ENCODE measurements around the gene FAM241B. TPM values are rescaled to one million over a fixed set of nuclear protein-coding genes. Genes with fewer than 3 reads are reported as not detected.

FAM241B gene
- total RNA-seq, 2 experiments from 2014 or later, result 11.1 to 12.3 TPM

DNA sequence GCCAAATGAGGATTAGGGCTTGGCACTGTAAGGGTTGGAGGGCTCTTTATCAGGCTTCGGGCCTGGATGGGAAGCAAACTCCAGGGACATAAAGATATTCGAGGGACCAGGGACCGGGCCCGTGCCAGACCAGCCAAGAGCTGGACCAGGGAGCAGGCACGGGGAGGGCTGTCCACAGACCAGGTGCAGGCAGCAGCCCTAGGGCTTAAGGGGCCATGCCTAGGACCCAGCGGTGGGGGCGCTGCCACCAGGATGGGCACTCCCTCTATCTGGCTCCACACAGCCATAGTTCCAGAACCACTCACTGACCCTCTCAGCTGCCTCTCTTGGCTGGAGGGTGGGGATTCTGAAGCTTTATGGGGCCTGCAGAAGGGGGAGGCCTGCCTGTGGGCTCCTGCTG lies 32.9 kb downstream of the FAM241B start:
- no peaks in the 10 kb centered on the region for H3K4me1 Mint-ChIP-seq (ENCODE audit: low read depth)
- H3K27ac Mint-ChIP-seq, result no peak overlapping the region
- CTCF ChIA-PET, result interaction anchor here (1.1 kb wide), 1 partner anchor 16 kb away, joined by 5 read pairs; no protein-coding TSS in a partner anchor
- H3K9me3 Mint-ChIP-seq, result no peaks in the 10 kb centered on the region
- H3K4me3 Mint-ChIP-seq, result no peak overlapping the region
- intact Hi-C loops (cut with micrococcal nuclease), result no loop called here
- H3K36me3 Mint-ChIP-seq (ENCODE audit: low read depth), result no peaks in the 10 kb centered on the region
- DNase-seq, result no peak
- H3K27me3 Mint-ChIP-seq (ENCODE audit: low read depth), result peaks cover 4% of the 10 kb centered on the region

DNA sequence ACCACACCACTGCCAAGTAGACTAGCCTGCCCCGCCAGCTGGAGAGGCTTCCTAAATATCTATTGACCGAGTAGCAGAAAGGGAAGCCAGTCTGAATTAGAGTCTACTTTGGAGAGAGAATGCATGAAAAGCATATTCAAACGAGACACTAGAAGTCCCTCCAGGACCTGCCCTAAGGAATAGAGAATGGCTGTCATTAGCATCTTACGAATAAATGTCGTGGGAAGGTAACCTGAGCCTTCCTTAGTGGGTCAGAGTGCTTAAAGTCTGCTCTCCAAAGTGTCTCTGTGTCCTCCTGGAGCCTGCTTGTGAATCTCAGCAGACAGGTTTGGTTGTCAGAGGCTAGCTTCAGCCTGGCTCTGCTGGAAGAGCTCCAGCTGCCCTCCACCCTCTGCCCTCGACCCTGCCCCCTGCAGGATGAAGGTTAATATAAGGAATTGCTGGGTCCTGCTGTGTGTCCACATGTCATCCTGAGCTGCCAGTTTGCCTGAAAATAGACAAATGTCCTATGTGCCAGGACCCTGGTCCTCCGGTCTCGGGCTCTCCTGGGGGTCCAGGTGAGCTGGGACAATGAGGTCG lies 33.4 kb downstream of the FAM241B start:
- Mint-ChIP-seq H3K27me3 (ENCODE audit: low read depth) (no peaks in the 10 kb centered on the region), H3K4me1 (ENCODE audit: low read depth) (no peaks in the 10 kb centered on the region), H3K27ac (no peak overlapping the region), H3K4me3 (no peak overlapping the region), H3K9me3 (no peaks in the 10 kb centered on the region), H3K36me3 (ENCODE audit: low read depth) (no peaks in the 10 kb centered on the region)
- CTCF ChIA-PET, result interaction anchor here (0.9 to 1.1 kb wide), 2 partner anchors 16 to 148 kb away, joined by 3 to 5 read pairs; no protein-coding TSS in a partner anchor
- DNase-seq, result no peak
- intact Hi-C loops (cut with micrococcal nuclease), result no loop called here

DNA sequence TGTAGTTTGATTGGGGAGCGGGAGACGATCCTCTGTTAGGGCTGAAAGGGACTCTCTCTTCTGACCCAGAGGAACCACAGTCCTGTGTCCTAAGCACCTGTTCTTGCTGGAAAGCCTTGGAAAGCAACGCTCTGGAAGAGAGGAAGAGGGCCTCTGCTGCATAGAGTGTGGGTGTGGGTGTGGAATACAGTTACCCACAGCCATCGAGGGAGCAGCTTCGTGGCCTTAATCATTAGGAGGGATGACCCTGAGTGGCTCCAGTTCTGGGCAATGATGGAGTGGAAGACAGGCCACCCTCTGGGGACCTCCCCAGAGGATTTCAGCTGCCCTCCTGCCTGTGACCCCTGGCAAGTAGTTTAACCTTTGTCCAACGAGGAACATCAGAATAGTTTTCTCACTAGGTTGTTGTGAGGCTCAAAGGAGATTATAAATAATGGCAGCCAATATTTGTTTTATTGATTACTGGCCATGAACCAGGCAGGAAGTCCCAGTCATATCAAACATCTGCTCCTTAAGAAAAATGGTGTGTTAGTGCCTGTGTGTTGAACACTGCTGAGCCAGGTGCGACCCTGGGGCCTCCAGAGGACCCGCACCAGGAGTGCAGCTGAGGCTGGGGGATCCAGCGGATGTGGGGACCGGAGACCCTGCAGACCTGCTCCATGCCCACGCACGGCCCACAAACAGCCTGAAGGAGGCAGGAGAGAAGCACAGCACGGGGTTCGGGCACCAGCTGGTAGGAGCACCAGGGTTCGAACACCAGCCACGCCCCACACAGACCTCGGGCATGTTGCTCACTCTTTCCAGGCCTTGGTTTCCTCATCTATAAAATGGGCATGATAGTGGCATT lies 35.6 kb downstream of the FAM241B start:
- Mint-ChIP-seq H3K36me3 (ENCODE audit: low read depth) (no peaks in the 10 kb centered on the region), H3K27me3 (ENCODE audit: low read depth) (no peaks in the 10 kb centered on the region), H3K4me3 (no peak overlapping the region), H3K9me3 (no peaks in the 10 kb centered on the region), H3K4me1 (ENCODE audit: low read depth) (no peaks in the 10 kb centered on the region), H3K27ac (no peak overlapping the region)
- intact Hi-C loops (cut with micrococcal nuclease), result no loop called here
- no peak for DNase-seq
- CTCF ChIA-PET, result interaction anchor here (0.9 kb wide), 1 partner anchor 29 kb away, joined by 5 read pairs; no protein-coding TSS in a partner anchor

DNA sequence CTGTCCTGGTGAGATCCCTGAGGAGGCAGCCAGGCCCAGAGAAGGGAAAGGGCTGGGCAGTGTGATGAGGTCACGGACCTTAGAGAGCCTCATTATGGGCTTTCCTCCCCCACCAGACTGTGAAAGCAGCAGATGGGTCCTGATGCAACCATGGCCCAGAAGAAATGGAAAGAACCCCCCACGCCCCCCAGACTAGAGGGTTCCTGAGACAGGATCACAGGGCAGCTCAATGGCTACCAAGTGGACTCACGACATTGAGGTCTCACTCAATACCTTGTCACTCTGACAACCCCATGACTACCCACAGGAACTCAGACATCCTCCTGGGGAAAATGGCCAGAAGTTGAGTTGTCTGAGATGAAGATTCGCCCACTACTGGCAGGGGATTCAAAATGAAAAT lies 36.7 kb downstream of the FAM241B start:
- Mint-ChIP-seq H3K9me3 (peaks cover 2% of the 10 kb centered on the region), H3K27ac (no peak overlapping the region), H3K36me3 (ENCODE audit: low read depth) (no peaks in the 10 kb centered on the region), H3K4me1 (ENCODE audit: low read depth) (no peaks in the 10 kb centered on the region), H3K27me3 (ENCODE audit: low read depth) (peaks cover 2% of the 10 kb centered on the region), H3K4me3 (no peak overlapping the region)
- CTCF ChIA-PET, result no interaction called here
- DNase-seq, result no peak
- intact Hi-C loops (cut with micrococcal nuclease), result no loop called here

DNA sequence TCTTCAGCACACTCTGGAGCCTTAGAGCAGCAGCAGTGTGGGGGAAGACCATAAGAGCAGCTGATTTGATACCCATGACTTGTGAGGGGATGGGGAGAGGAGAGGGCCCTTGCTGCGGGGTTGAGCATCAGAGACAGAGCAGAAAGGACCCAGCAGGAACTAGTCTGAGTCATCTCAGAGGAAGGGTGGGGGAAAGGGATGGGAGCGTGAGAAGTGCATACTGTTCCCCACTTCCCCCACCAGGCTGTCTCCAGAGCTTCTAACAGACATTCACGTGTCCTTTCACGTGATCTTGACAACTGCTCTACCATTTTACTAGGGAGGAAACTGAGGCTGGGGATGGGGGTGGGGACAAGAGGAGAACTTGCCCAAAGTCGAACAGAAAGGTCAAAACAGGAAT lies 38.7 kb downstream of the FAM241B start:
- peaks cover 2% of the 10 kb centered on the region for H3K9me3 Mint-ChIP-seq
- intact Hi-C loops (cut with micrococcal nuclease), result no loop called here
- CTCF ChIA-PET, result no interaction called here
- no peaks in the 10 kb centered on the region for H3K4me1 Mint-ChIP-seq (ENCODE audit: low read depth)
- peaks cover 2% of the 10 kb centered on the region for H3K27me3 Mint-ChIP-seq (ENCODE audit: low read depth)
- no peak for DNase-seq
- H3K4me3 Mint-ChIP-seq, result no peak overlapping the region
- no peak overlapping the region for H3K27ac Mint-ChIP-seq
- no peaks in the 10 kb centered on the region for H3K36me3 Mint-ChIP-seq (ENCODE audit: low read depth)

DNA sequence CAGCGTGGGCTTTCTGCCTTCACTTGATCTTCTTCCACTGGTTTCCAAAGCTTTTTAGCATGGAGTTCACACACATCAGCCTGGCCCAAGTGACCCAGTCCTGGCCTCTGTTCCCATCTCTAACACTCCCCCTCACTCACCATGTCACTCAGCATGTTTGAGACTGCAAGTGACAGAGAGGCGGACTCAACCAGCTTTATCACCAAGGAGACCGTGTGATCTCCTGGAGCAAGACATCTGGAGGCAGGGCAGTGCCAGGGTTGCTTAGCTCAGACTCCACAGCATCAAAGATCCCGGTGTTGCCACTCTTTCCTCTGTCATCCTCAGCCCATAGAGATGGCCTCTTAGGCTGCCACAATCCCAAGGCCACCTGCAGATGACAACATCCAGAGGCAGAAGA lies 39.4 kb downstream of the FAM241B start:
- DNase-seq, result no peak
- peaks cover 2% of the 10 kb centered on the region for H3K9me3 Mint-ChIP-seq
- CTCF ChIA-PET, result interaction anchor here (1.5 kb wide), 1 partner anchor 27 kb away, joined by 3 read pairs; no protein-coding TSS in a partner anchor
- H3K27me3 Mint-ChIP-seq (ENCODE audit: low read depth), result peaks cover 2% of the 10 kb centered on the region
- no peak overlapping the region for H3K27ac Mint-ChIP-seq
- intact Hi-C loops (cut with micrococcal nuclease), result no loop called here
- H3K4me3 Mint-ChIP-seq, result no peak overlapping the region
- no peaks in the 10 kb centered on the region for H3K36me3 Mint-ChIP-seq (ENCODE audit: low read depth)
- H3K4me1 Mint-ChIP-seq (ENCODE audit: low read depth), result no peaks in the 10 kb centered on the region

DNA sequence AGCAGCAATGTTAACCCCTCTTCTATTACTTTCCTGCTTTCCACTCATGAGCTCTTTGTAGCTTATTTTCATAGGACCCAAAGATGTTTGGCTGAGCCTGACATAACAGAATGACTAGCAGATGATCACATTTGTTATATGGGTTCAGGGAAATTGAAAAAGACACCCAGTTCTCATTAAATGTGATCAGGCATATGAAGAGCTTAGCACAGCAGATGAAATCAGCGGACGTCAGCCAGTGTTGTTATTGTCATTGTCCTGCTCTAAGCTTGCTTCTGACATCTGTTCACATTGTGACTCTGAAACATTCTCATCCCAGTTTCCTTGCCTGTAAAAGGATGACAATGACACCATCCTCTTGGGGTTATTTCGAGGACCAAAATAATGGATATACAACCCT lies 43.5 kb downstream of the FAM241B start:
- intact Hi-C loops (cut with micrococcal nuclease), result no loop called here
- peaks cover 5% of the 10 kb centered on the region for H3K27me3 Mint-ChIP-seq (ENCODE audit: low read depth)
- H3K36me3 Mint-ChIP-seq (ENCODE audit: low read depth), result no peaks in the 10 kb centered on the region
- CTCF ChIA-PET, result interaction anchor here (0.7 to 1.2 kb wide), 2 partner anchors 27 to 43 kb away, joined by 3 to 4 read pairs; no protein-coding TSS in a partner anchor
- no peaks in the 10 kb centered on the region for H3K4me1 Mint-ChIP-seq (ENCODE audit: low read depth)
- H3K9me3 Mint-ChIP-seq, result peaks cover 2% of the 10 kb centered on the region
- no peak overlapping the region for H3K27ac Mint-ChIP-seq
- H3K4me3 Mint-ChIP-seq, result no peak overlapping the region
- no peak for DNase-seq

DNA sequence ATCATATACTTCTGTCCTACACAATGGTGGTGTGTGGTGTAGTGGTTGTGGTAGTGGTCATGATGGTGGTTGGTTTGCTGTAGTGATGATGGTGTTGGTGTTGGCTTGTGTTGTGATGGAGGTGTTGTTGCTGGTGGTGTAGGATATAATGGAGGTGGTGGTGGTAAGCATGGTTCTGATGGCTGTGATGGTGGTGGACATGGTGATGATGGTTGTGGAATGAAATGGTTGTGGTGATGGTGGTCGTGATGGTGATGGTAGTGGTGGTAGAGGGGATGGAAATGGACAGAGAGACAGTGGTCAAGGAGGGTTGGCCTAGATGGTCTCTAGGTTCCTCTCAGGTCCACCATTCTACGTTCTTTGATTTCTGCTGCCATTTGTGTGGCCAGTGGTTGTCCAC lies 44.7 kb downstream of the FAM241B start:
- no peak for DNase-seq
- peaks cover 2% of the 10 kb centered on the region for H3K9me3 Mint-ChIP-seq
- H3K27me3 Mint-ChIP-seq (ENCODE audit: low read depth), result peaks cover 8% of the 10 kb centered on the region
- H3K4me1 Mint-ChIP-seq (ENCODE audit: low read depth), result no peaks in the 10 kb centered on the region
- no peaks in the 10 kb centered on the region for H3K36me3 Mint-ChIP-seq (ENCODE audit: low read depth)
- CTCF ChIA-PET, result interaction anchor here (1.2 kb wide), 1 partner anchor 42 kb away, joined by 4 read pairs; no protein-coding TSS in a partner anchor
- H3K27ac Mint-ChIP-seq, result no peak overlapping the region
- intact Hi-C loops (cut with micrococcal nuclease), result no loop called here
- H3K4me3 Mint-ChIP-seq, result no peak overlapping the region

DNA sequence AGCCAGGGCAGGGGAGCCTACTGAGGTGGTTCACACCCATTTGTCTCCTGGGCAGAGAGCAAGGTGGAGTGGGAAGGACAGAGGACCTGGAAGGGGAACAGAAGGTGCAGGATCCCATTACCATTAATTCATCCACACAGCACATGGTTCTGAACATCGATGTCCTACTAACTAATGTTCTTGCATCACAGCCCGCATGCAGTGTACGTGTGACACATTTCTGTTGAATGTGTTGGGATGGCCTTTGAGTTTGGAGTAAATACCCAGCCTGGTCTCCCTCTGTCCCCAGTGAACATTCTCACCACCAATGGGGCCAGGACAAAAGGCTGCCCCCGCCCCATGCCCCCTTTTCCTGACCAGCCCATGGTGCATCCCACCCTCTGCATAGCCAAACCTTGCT lies 46.3 kb downstream of the FAM241B start:
- H3K27ac Mint-ChIP-seq, result no peak overlapping the region
- no peaks in the 10 kb centered on the region for H3K4me1 Mint-ChIP-seq (ENCODE audit: low read depth)
- intact Hi-C loops (cut with micrococcal nuclease), result no loop called here
- peaks cover 10% of the 10 kb centered on the region for H3K27me3 Mint-ChIP-seq (ENCODE audit: low read depth)
- CTCF ChIA-PET, result no interaction called here
- no peak overlapping the region for H3K4me3 Mint-ChIP-seq
- H3K36me3 Mint-ChIP-seq (ENCODE audit: low read depth), result no peaks in the 10 kb centered on the region
- no peaks in the 10 kb centered on the region for H3K9me3 Mint-ChIP-seq
- DNase-seq, result no peak

DNA sequence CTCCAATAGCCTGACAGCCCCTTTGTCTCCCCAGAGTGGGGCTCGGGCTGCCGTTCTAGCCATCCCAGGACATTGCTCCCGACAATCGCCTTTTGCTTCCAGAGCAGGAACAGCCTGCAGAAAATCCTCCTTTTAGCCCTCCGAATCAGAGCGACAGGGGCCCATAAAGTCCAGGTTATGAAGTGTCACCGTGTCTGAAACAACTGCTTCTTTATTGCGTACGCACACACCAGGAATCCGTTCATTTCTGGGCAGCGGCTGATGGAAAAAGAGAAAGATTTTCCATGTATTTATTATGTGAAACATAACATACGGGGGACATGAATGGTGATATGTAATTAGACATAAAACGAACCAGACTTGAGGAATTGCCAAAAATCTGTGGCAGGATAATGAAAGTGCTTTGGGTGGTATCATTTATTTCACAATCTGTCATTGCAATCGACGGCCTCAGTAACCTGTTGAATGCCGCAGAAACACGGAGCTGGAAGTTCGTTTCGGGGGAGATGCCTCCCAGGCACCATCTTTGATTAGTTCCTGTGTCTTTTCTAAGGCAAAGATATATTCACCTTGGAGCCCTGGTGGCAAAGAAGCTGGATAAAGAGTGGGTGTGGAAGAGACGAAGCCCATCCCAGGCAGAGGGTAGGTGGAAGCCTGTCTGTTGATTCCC lies 48.1 kb downstream of the FAM241B start:
- CTCF ChIA-PET, result interaction anchor here (0.6 to 0.9 kb wide), 3 partner anchors 36 to 281 kb away, joined by 3 read pairs; no protein-coding TSS in a partner anchor
- Mint-ChIP-seq H3K4me3 (no peak overlapping the region), H3K27ac (no peak overlapping the region), H3K36me3 (ENCODE audit: low read depth) (no peaks in the 10 kb centered on the region), H3K27me3 (ENCODE audit: low read depth) (peaks cover 12% of the 10 kb centered on the region), H3K4me1 (ENCODE audit: low read depth) (no peaks in the 10 kb centered on the region), H3K9me3 (no peaks in the 10 kb centered on the region)
- no peak for DNase-seq
- intact Hi-C loops (cut with micrococcal nuclease), result no loop called here

DNA sequence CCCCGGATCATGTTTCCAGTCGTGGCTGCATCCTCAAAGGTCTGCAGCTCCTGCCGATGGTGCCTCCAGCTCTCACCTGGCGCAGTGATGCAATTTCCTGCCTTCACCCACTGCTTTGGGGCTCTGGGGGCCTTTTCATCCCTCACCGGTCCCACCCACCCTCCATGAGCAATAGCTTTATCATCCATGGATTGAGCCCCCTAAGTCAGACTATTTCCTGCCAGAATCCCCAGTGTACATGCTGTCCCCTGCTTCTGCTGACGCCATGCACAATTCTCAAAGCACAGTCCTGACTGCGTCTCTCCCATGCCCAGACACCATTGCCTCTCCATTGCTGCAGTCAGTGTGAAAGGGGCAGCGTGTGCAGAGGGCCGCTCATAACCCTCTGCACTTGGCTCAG lies 49.7 kb downstream of the FAM241B start:
- Mint-ChIP-seq H3K27me3 (ENCODE audit: low read depth) (peaks cover 12% of the 10 kb centered on the region), H3K27ac (no peak overlapping the region), H3K4me3 (no peak overlapping the region), H3K4me1 (ENCODE audit: low read depth) (no peaks in the 10 kb centered on the region), H3K36me3 (ENCODE audit: low read depth) (no peaks in the 10 kb centered on the region), H3K9me3 (no peaks in the 10 kb centered on the region)
- CTCF ChIA-PET, result interaction anchor here (0.6 to 0.7 kb wide), 2 partner anchors 11 to 173 kb away, joined by 3 read pairs; no protein-coding TSS in a partner anchor
- intact Hi-C loops (cut with micrococcal nuclease), result no loop called here
- no peak for DNase-seq

DNA sequence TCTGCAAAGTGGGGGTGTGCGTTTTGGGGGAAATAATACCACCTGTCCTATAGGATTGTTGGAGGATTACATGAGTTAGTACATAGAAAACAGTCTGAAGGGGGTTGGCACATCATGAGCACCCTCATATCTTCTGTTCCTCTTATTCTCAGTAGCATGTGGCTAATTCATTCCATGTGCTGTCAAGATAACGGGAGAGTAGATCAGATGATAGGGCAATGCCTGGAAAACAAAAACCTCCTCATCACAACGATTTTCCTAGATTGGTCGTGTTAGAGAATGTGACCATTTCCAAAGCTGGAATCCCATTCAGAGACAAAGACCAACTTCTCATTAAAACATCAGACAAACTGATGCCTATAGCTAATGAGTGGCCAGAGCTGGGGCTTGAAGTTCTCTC lies 50.6 kb downstream of the FAM241B start:
- H3K36me3 Mint-ChIP-seq (ENCODE audit: low read depth), result no peaks in the 10 kb centered on the region

More for the DNA sequence above, 50.6 kb downstream of the FAM241B start:
- H3K27ac Mint-ChIP-seq, result no peak overlapping the region
- CTCF ChIA-PET, result interaction anchor here (0.6 kb wide), 1 partner anchor 709 kb away, joined by 3 read pairs; no protein-coding TSS in a partner anchor
- no peak overlapping the region for H3K4me3 Mint-ChIP-seq
- peaks cover 12% of the 10 kb centered on the region for H3K27me3 Mint-ChIP-seq (ENCODE audit: low read depth)
- intact Hi-C loops (cut with micrococcal nuclease), result no loop called here
- no peak for DNase-seq
- H3K4me1 Mint-ChIP-seq (ENCODE audit: low read depth), result no peaks in the 10 kb centered on the region
- H3K9me3 Mint-ChIP-seq, result no peaks in the 10 kb centered on the region
